NB4 (cell line): ENCODE data around the gene PCDHB7.
A peak's percentile ranks its signal among the peaks of the same experiment; 100 is the strongest.
"Not testable (repeated sequence)": the region's sequence is repeated elsewhere in the genome, so short reads cannot be mapped to it uniquely, and the experiment has no call there.

Experiments used
- DNase-seq: peaks from one replicate; pipeline ENCODE4 v3.0.0; 2010; ENCODE audit warnings: low read depth
- H3K4me3 ChIP-seq: one replicate; pipeline ENCODE4 v1.5.1; 2011; ENCODE audit warnings: mild to moderate bottlenecking, low read depth, low read length, moderate library complexity
- CTCF ChIP-seq: IDR thresholded peaks from one replicate; pipeline ENCODE4 v1.5.1; 2012; ENCODE audit warnings: low read depth, low read length
- MAX ChIP-seq: IDR thresholded peaks from 2 replicates; pipeline ENCODE4 v1.6.1; 2011; ENCODE audit warnings: low read depth, low read length
- MYC ChIP-seq: IDR thresholded peaks from 2 replicates; pipeline ENCODE4 v1.6.1; 2011; ENCODE audit warnings: low read depth, low read length
- POLR2A ChIP-seq: IDR thresholded peaks from 2 replicates; pipeline ENCODE4 v1.6.1; 2011; ENCODE audit warnings: mild to moderate bottlenecking; ENCODE audit not compliant: insufficient read length; ENCODE audit errors: extremely low read depth

PCDHB7 gene

GRCh38 chr5:141175933-141176332 lies 3.5 kb downstream of the PCDHB7 start:
- H3K4me3 ChIP-seq = no peak overlapping the region
- TF ChIP-seq MAX (no peak), MYC (no peak), POLR2A (no peak), CTCF (no peak)
- DNase-seq = no peak

GRCh38 chr5:141177577-141178191 lies 5.2 kb downstream of the PCDHB7 start, which contains the start of gene PCDHB8:
PCDHB8 (plus strand) TSS chr5:141177790; CDS start chr5:141178035, 245 bp downstream.
- H3K4me3 ChIP-seq, DNase-seq: not testable (repeated sequence)

- not testable (repeated sequence) for DNase-seq, H3K4me3 ChIP-seq
Measured at GRCh38 chr5:141179371-141179770, 6.9 kb downstream of the PCDHB7 start.

- H3K4me3 ChIP-seq, DNase-seq: not testable (repeated sequence)
Measured at GRCh38 chr5:141179876-141180275, 7.4 kb downstream of the PCDHB7 start.

GRCh38 chr5:141180313-141180712 lies 7.9 kb downstream of the PCDHB7 start:
- DNase-seq = no peak
- H3K4me3 ChIP-seq = no peak overlapping the region
- TF ChIP-seq MYC (no peak), POLR2A (no peak), CTCF (no peak), MAX (no peak)

GRCh38 chr5:141182248-141182647 lies 9.8 kb downstream of the PCDHB7 start, which contains the start of gene PCDHB16:
PCDHB16 (plus strand) TSS chr5:141182387; CDS start chr5:141182560, 173 bp downstream.
- TF ChIP-seq MAX (no peak), MYC (no peak), CTCF (no peak), POLR2A (no peak)
- H3K4me3 ChIP-seq = no peak within 1 kb of the TSS
- no peak for DNase-seq

GRCh38 chr5:141184117-141184855 lies 11.8 kb downstream of the PCDHB7 start:
- DNase-seq = not testable (repeated sequence)

GRCh38 chr5:141186897-141187512 lies 14.6 kb downstream of the PCDHB7 start, which contains the start of gene PCDHB9:
PCDHB9 (plus strand) TSS chr5:141187161; CDS start chr5:141187319, 158 bp downstream.
- no peak for TF ChIP-seq POLR2A
- TF ChIP-seq CTCF = peak; percentile 86
- peak within 1 kb of the TSS; percentile 41 for H3K4me3 ChIP-seq
- peak; percentile 75 for DNase-seq

More at GRCh38 chr5:141184117-141184855, 11.8 kb downstream of the PCDHB7 start:
- H3K4me3 ChIP-seq = not testable (repeated sequence)

- DNase-seq, H3K4me3 ChIP-seq: not testable (repeated sequence)
Measured at GRCh38 chr5:141188682-141189081, 16.2 kb downstream of the PCDHB7 start.

- DNase-seq, H3K4me3 ChIP-seq: not testable (repeated sequence)
Measured at GRCh38 chr5:141189131-141189530, 16.7 kb downstream of the PCDHB7 start.
